GM12878 (cell line): ENCODE results near the gene NMT1. TPM values are rescaled to one million over a fixed set of nuclear protein-coding genes. Genes with fewer than 3 reads are reported as not detected.

Source experiments
- BCL11A ChIP-seq: IDR thresholded peaks from 2 replicates; pipeline ENCODE4 v1.6.1; 2011; ENCODE audit warnings: low read depth, low read length
- CBFB ChIP-seq: IDR thresholded peaks from 2 replicates; pipeline ENCODE4 v1.6.1; 2016; ENCODE audit warnings: antibody characterized with exemption, low read depth
- EP300 ChIP-seq, 2 experiments: fragments of 150-350 bp in 1 of 2; IDR thresholded peaks; 2 replicates each; pipeline ENCODE4 v1.6.1; 2011 to 2012; ENCODE audit warnings: low read depth in 2 of 2, low read length in 2 of 2, borderline replicate concordance in 1 of 2, improper control_type of control experiment in 1 of 2, inconsistent platforms in 1 of 2; ENCODE audit not compliant: control insufficient read depth in 1 of 2
- GABPA ChIP-seq: IDR thresholded peaks from 2 replicates; pipeline ENCODE4 v1.6.1; 2014; ENCODE audit warnings: antibody characterized with exemption, low read depth, mild to moderate bottlenecking, inconsistent platforms
- MTA2 ChIP-seq: fragments of 450-650 bp; IDR thresholded peaks from 2 replicates; pipeline ENCODE4 v1.6.1; 2016; ENCODE audit warnings: low read depth, mild to moderate bottlenecking, moderate library complexity
- NFIC ChIP-seq: IDR thresholded peaks from 2 replicates; pipeline ENCODE4 v1.6.1; 2012; ENCODE audit warnings: low read depth, mild to moderate bottlenecking, inconsistent platforms, low read length, moderate library complexity
- PAX8 ChIP-seq: fragments of 450-650 bp; IDR thresholded peaks from 2 replicates; pipeline ENCODE4 v1.6.1; 2017; ENCODE audit warnings: mild to moderate bottlenecking, moderate library complexity
- POLR2AphosphoS2 ChIP-seq: IDR thresholded peaks from 2 replicates; pipeline ENCODE4 v1.6.1; 2011; ENCODE audit warnings: low read depth, mild to moderate bottlenecking, low read length, improper control_type of control experiment, moderate library complexity
- RBBP5 ChIP-seq: fragments of 200-600 bp; sonication (generic); conservative IDR thresholded peaks from 2 replicates; pipeline ENCODE4 v1.6.1; 2016
- SMAD1 ChIP-seq: fragments of 450-650 bp; IDR thresholded peaks from 2 replicates; pipeline ENCODE4 v1.6.1; 2018; ENCODE audit warnings: mild to moderate bottlenecking, low read depth; ENCODE audit not compliant: partially characterized antibody
- TBL1XR1 ChIP-seq: IDR thresholded peaks from 2 replicates; pipeline ENCODE4 v1.6.1; 2012; ENCODE audit warnings: low read depth, low read length, improper control_type of control experiment
- TCF7 ChIP-seq: IDR thresholded peaks from 2 replicates; pipeline ENCODE4 v1.6.1; 2014; ENCODE audit warnings: antibody characterized with exemption, borderline replicate concordance
- YBX1 ChIP-seq: fragments of 450-650 bp; IDR thresholded peaks from 2 replicates; pipeline ENCODE4 v1.6.1; 2016; ENCODE audit warnings: antibody characterized with exemption
- polyA plus RNA-seq, 11 experiments: library from polyadenylated mRNA; depleted of rRNA in 4 of 11; unstranded in 6 of 11; stranded (reverse) in 5 of 11; fragments of >200 nt; fragmentation: Nextera tagmentation in 4 of 11; fragmentation: Illumina TruSeq in 1 of 11; extraction: Ambion mirVana in 4 of 11; extraction: Trizol in 1 of 11; gene quantifications; 1 replicate in 1 of 11; 2 replicates in 10 of 11; pipeline versions ENCODE4 v1.2.1 to v1.2.3, GENCODE V29; 2011 to 2016; ENCODE audit warnings: inconsistent platforms in 2 of 11, missing spikeins in 2 of 11, low read depth in 1 of 11
- total RNA-seq, 4 experiments: library from RNA; depleted of rRNA in 3 of 4; stranded (reverse); fragments of >200 nt in 3 of 4; fragmentation: Illumina TruSeq in 1 of 4; extraction: Trizol in 1 of 4; gene quantifications; 2 replicates each; pipeline versions ENCODE4 v1.2.1 to v1.2.3, GENCODE V29; 2013 to 2021
- TF ChIP-seq, protein P1 (sequence below): fragments of 450-650 bp; IDR thresholded peaks from 2 replicates; pipeline ENCODE4 v1.6.1; 2016; ENCODE audit warnings: mild to moderate bottlenecking, moderate library complexity, borderline replicate concordance
- TF ChIP-seq, protein P2 (sequence below): IDR thresholded peaks from 2 replicates; pipeline ENCODE4 v1.6.1; 2012; ENCODE audit warnings: low read depth, low read length, improper control_type of control experiment
- TF ChIP-seq, protein P3 (sequence below): IDR thresholded peaks from 2 replicates; pipeline ENCODE4 v1.6.1; 2012; ENCODE audit warnings: improper control_type of control experiment, low read depth, low read length; ENCODE audit not compliant: insufficient replicate concordance

Gene NMT1
- total and polyA plus RNA-seq, 10 of the 15 experiments (the other 5 are each of a cell fraction or from before 2014, with no cell fraction given) = 96.7 to 395 (median 222) TPM

DNA sequence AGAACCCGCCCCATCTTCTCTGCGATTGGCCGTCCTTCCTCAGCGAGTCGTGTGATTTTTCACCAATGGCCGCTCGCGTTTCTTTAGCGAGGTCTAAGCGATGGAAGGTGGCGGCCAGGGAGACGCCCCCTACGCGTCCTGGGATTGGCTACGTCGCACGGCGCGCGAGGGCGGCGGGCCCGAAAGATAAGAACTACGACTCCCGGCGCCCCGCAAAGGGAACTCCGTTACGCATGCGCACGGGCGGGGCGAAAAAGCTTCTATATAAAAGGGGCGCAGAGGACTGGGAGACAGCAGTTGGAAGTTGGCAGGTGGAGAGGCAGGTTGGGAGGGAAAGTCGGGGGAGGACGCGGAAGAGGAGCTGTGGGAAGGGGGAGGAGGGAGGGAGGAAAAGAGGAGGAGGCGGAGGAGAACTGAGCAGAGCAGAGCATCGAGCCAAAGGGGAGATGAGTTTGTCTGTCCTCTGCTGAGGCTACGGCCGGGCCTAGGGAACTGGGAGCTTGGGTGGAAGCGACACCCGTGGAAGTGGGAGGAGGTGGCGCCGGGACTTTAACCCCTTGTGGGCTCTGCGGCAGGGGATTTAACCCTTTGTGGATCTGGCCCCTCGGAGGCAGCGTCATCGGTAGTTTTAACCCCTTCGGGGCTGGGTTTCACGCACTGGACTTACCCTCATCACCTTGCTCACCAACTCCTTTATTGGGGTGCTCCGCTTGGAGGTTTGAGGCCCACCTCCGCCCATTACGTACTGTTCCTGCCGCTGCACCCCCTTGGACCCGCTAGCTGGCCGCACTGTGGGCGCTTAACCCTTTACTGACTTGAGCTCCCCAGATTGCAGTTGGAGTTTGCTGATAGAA lies 87.3 kb downstream of the NMT1 start, which contains the start of gene HEXIM1 (continued):
- TF ChIP-seq EP300 (IDR thresholded peaks at IDR 0.05; ENCODE audit: borderline replicate concordance in 1 of 2, control insufficient read depth in 1 of 2, low read depth in 2 of 2, low read length in 2 of 2) = peak; percentile 13 to 14; a peak in 1 of 4 replicates
- TF ChIP-seq PAX8 = no peak
- peak; percentile 43; the same call in 1 of the 2 replicates for TF ChIP-seq BCL11A
- TF ChIP-seq RBBP5 = no peak
- TF ChIP-seq, protein P1, sequence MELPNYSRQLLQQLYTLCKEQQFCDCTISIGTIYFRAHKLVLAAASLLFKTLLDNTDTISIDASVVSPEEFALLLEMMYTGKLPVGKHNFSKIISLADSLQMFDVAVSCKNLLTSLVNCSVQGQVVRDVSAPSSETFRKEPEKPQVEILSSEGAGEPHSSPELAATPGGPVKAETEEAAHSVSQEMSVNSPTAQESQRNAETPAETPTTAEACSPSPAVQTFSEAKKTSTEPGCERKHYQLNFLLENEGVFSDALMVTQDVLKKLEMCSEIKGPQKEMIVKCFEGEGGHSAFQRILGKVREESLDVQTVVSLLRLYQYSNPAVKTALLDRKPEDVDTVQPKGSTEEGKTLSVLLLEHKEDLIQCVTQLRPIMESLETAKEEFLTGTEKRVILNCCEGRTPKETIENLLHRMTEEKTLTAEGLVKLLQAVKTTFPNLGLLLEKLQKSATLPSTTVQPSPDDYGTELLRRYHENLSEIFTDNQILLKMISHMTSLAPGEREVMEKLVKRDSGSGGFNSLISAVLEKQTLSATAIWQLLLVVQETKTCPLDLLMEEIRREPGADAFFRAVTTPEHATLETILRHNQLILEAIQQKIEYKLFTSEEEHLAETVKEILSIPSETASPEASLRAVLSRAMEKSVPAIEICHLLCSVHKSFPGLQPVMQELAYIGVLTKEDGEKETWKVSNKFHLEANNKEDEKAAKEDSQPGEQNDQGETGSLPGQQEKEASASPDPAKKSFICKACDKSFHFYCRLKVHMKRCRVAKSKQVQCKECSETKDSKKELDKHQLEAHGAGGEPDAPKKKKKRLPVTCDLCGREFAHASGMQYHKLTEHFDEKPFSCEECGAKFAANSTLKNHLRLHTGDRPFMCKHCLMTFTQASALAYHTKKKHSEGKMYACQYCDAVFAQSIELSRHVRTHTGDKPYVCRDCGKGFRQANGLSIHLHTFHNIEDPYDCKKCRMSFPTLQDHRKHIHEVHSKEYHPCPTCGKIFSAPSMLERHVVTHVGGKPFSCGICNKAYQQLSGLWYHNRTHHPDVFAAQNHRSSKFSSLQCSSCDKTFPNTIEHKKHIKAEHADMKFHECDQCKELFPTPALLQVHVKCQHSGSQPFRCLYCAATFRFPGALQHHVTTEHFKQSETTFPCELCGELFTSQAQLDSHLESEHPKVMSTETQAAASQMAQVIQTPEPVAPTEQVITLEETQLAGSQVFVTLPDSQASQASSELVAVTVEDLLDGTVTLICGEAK = no peak
- peak; percentile 99 for TF ChIP-seq SMAD1
- TF ChIP-seq, protein P2, sequence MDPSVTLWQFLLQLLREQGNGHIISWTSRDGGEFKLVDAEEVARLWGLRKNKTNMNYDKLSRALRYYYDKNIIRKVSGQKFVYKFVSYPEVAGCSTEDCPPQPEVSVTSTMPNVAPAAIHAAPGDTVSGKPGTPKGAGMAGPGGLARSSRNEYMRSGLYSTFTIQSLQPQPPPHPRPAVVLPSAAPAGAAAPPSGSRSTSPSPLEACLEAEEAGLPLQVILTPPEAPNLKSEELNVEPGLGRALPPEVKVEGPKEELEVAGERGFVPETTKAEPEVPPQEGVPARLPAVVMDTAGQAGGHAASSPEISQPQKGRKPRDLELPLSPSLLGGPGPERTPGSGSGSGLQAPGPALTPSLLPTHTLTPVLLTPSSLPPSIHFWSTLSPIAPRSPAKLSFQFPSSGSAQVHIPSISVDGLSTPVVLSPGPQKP = 0 out of 2 replicates have a peak, but pooled peaks have one; percentile 58
- TF ChIP-seq POLR2AphosphoS2 = peak; percentile 100
- no peak for TF ChIP-seq GABPA
- peak; percentile 99 for TF ChIP-seq CBFB
- TF ChIP-seq TBL1XR1 = no peak; the same call in none of the 2 replicates
- TF ChIP-seq TCF7 = no peak
- TF ChIP-seq, protein P3, sequence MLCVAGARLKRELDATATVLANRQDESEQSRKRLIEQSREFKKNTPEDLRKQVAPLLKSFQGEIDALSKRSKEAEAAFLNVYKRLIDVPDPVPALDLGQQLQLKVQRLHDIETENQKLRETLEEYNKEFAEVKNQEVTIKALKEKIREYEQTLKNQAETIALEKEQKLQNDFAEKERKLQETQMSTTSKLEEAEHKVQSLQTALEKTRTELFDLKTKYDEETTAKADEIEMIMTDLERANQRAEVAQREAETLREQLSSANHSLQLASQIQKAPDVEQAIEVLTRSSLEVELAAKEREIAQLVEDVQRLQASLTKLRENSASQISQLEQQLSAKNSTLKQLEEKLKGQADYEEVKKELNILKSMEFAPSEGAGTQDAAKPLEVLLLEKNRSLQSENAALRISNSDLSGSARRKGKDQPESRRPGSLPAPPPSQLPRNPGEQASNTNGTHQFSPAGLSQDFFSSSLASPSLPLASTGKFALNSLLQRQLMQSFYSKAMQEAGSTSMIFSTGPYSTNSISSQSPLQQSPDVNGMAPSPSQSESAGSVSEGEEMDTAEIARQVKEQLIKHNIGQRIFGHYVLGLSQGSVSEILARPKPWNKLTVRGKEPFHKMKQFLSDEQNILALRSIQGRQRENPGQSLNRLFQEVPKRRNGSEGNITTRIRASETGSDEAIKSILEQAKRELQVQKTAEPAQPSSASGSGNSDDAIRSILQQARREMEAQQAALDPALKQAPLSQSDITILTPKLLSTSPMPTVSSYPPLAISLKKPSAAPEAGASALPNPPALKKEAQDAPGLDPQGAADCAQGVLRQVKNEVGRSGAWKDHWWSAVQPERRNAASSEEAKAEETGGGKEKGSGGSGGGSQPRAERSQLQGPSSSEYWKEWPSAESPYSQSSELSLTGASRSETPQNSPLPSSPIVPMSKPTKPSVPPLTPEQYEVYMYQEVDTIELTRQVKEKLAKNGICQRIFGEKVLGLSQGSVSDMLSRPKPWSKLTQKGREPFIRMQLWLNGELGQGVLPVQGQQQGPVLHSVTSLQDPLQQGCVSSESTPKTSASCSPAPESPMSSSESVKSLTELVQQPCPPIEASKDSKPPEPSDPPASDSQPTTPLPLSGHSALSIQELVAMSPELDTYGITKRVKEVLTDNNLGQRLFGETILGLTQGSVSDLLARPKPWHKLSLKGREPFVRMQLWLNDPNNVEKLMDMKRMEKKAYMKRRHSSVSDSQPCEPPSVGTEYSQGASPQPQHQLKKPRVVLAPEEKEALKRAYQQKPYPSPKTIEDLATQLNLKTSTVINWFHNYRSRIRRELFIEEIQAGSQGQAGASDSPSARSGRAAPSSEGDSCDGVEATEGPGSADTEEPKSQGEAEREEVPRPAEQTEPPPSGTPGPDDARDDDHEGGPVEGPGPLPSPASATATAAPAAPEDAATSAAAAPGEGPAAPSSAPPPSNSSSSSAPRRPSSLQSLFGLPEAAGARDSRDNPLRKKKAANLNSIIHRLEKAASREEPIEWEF = no peak
- peak; percentile 90 for TF ChIP-seq MTA2
- 0 out of 2 replicates have a peak, but pooled peaks have one; percentile 36 for TF ChIP-seq YBX1
- peak; percentile 35; the same call in 1 of the 2 replicates for TF ChIP-seq NFIC
